ENCODE data around the gene KIF5C. TPM values are rescaled to one million over a fixed set of nuclear protein-coding genes. Genes with fewer than 3 reads are reported as not detected.

The KIF5C gene
- total and polyA plus RNA-seq, 2 donors (not counting 1 experiment from before 2014, with no cell fraction given), result 0.09 to 0.17 TPM

GRCh38 chr2:148957023-148957422 lies 82.0 kb downstream of the KIF5C start:
- TF ChIP-seq, protein P1, sequence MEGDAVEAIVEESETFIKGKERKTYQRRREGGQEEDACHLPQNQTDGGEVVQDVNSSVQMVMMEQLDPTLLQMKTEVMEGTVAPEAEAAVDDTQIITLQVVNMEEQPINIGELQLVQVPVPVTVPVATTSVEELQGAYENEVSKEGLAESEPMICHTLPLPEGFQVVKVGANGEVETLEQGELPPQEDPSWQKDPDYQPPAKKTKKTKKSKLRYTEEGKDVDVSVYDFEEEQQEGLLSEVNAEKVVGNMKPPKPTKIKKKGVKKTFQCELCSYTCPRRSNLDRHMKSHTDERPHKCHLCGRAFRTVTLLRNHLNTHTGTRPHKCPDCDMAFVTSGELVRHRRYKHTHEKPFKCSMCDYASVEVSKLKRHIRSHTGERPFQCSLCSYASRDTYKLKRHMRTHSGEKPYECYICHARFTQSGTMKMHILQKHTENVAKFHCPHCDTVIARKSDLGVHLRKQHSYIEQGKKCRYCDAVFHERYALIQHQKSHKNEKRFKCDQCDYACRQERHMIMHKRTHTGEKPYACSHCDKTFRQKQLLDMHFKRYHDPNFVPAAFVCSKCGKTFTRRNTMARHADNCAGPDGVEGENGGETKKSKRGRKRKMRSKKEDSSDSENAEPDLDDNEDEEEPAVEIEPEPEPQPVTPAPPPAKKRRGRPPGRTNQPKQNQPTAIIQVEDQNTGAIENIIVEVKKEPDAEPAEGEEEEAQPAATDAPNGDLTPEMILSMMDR (conservative IDR thresholded peaks at IDR 0.05 in 1 of 2, IDR thresholded peaks at IDR 0.05 in 1 of 2; ENCODE audit: low read depth in 1 of 2, low read length in 2 of 2), result no peak
- TF ChIP-seq EZH2 (IDR thresholded peaks at IDR 0.05; ENCODE audit: low read length, missing control alignments), result no peak
- H3K79me2 ChIP-seq (ENCODE audit: control insufficient read depth, insufficient read depth, low read length), result no peaks in the 10 kb centered on the region
- no peaks in the 10 kb centered on the region for H3K27me3 ChIP-seq (ENCODE audit: control insufficient read depth, insufficient read depth, low read length)
- no peak overlapping the region for H3K4me3 ChIP-seq (replicated peaks in 1 of 4; ENCODE audit: control extremely low read depth in 1 of 4, insufficient read depth in 1 of 4, low read depth in 3 of 4, low read length in 4 of 4)
- H3K4me1 ChIP-seq (ENCODE audit: control insufficient read depth, extremely low read depth, insufficient read depth, low read length), result no peaks in the 10 kb centered on the region
- no peak overlapping the region for H3K27ac ChIP-seq (ENCODE audit: insufficient read depth, low read length)
- H3K9me3 ChIP-seq (ENCODE audit: control insufficient read depth, insufficient read depth, low read depth, low read length), result no peaks in the 10 kb centered on the region
- no peak for DNase-seq (ENCODE audit: low read depth in 2 of 2)
- no peak overlapping the region for H3K4me2 ChIP-seq (ENCODE audit: extremely low read depth, insufficient read depth, low read length)
- no peak overlapping the region for H3K9ac ChIP-seq (ENCODE audit: insufficient read depth, low read length)
- no peaks in the 10 kb centered on the region for H3K36me3 ChIP-seq (ENCODE audit: control insufficient read depth, insufficient read depth, low read length)
- H2AFZ ChIP-seq (ENCODE audit: low read length), result no peak overlapping the region
- H4K20me1 ChIP-seq (ENCODE audit: control insufficient read depth, extremely low read depth, insufficient read depth, low read length), result no peaks in the 10 kb centered on the region

- no peaks in the 10 kb centered on the region for H3K27me3 ChIP-seq (ENCODE audit: control insufficient read depth, insufficient read depth, low read length)
- no peak overlapping the region for H3K4me3 ChIP-seq (replicated peaks in 1 of 4; ENCODE audit: control extremely low read depth in 1 of 4, insufficient read depth in 1 of 4, low read depth in 3 of 4, low read length in 4 of 4)
- no peak overlapping the region for H3K9ac ChIP-seq (ENCODE audit: insufficient read depth, low read length)
- H4K20me1 ChIP-seq (ENCODE audit: control insufficient read depth, extremely low read depth, insufficient read depth, low read length), result no peaks in the 10 kb centered on the region
- no peaks in the 10 kb centered on the region for H3K4me1 ChIP-seq (ENCODE audit: control insufficient read depth, extremely low read depth, insufficient read depth, low read length)
- H3K27ac ChIP-seq (ENCODE audit: insufficient read depth, low read length), result no peak overlapping the region
- no peaks in the 10 kb centered on the region for H3K79me2 ChIP-seq (ENCODE audit: control insufficient read depth, insufficient read depth, low read length)
- no peak for DNase-seq (ENCODE audit: low read depth in 2 of 2)
- H3K36me3 ChIP-seq (ENCODE audit: control insufficient read depth, insufficient read depth, low read length), result no peaks in the 10 kb centered on the region
- no peaks in the 10 kb centered on the region for H3K9me3 ChIP-seq (ENCODE audit: control insufficient read depth, insufficient read depth, low read depth, low read length)
- no peak overlapping the region for H3K4me2 ChIP-seq (ENCODE audit: extremely low read depth, insufficient read depth, low read length)
- H2AFZ ChIP-seq (ENCODE audit: low read length), result no peak overlapping the region
- TF ChIP-seq, protein P1 (conservative IDR thresholded peaks at IDR 0.05 in 1 of 2, IDR thresholded peaks at IDR 0.05 in 1 of 2; ENCODE audit: low read depth in 1 of 2, low read length in 2 of 2), result no peak
- TF ChIP-seq EZH2 (IDR thresholded peaks at IDR 0.05; ENCODE audit: low read length, missing control alignments), result no peak
These were observed 84.7 kb downstream of the KIF5C start for GRCh38 chr2:148959745-148960144.

GRCh38 chr2:148960483-148960882 lies 85.5 kb downstream of the KIF5C start:
- H3K4me1 ChIP-seq (ENCODE audit: control insufficient read depth, extremely low read depth, insufficient read depth, low read length), result no peaks in the 10 kb centered on the region
- no peak overlapping the region for H3K9ac ChIP-seq (ENCODE audit: insufficient read depth, low read length)
- H3K36me3 ChIP-seq (ENCODE audit: control insufficient read depth, insufficient read depth, low read length), result no peaks in the 10 kb centered on the region
- no peak for TF ChIP-seq EZH2 (IDR thresholded peaks at IDR 0.05; ENCODE audit: low read length, missing control alignments)
- TF ChIP-seq, protein P1 (conservative IDR thresholded peaks at IDR 0.05 in 1 of 2, IDR thresholded peaks at IDR 0.05 in 1 of 2; ENCODE audit: low read depth in 1 of 2, low read length in 2 of 2), result no peak
- H4K20me1 ChIP-seq (ENCODE audit: control insufficient read depth, extremely low read depth, insufficient read depth, low read length), result no peaks in the 10 kb centered on the region
- no peak for DNase-seq (ENCODE audit: low read depth in 2 of 2)
- no peak overlapping the region for H3K27ac ChIP-seq (ENCODE audit: insufficient read depth, low read length)
- no peaks in the 10 kb centered on the region for H3K27me3 ChIP-seq (ENCODE audit: control insufficient read depth, insufficient read depth, low read length)
- H3K9me3 ChIP-seq (ENCODE audit: control insufficient read depth, insufficient read depth, low read depth, low read length), result no peaks in the 10 kb centered on the region
- no peaks in the 10 kb centered on the region for H3K79me2 ChIP-seq (ENCODE audit: control insufficient read depth, insufficient read depth, low read length)
- no peak overlapping the region for H3K4me3 ChIP-seq (replicated peaks in 1 of 4; ENCODE audit: control extremely low read depth in 1 of 4, insufficient read depth in 1 of 4, low read depth in 3 of 4, low read length in 4 of 4)
- no peak overlapping the region for H3K4me2 ChIP-seq (ENCODE audit: extremely low read depth, insufficient read depth, low read length)
- no peak overlapping the region for H2AFZ ChIP-seq (ENCODE audit: low read length)

Data from fibroblast of lung (primary cell).